Stimulated activated CD4-positive, alpha-beta T cell treated with anti-CD3 and anti-CD28 coated beads, Interleukin-1b, Interleukin-23, amount 100 ng/mL, for 1 hour (primary cell): ENCODE data around the gene TIGD2.

Experiments used
- DNase-seq, 2 donors: peaks; one replicate each; pipeline ENCODE4 v3.0.0-alpha.2; 2020; ENCODE audit warnings: low read depth in 2 of 2

The TIGD2 gene

GRCh38 chr4:89162496-89162895 is 51.2 kb downstream of the TIGD2 start:
- DNase-seq: no peak

GRCh38 chr4:89162987-89163386 is 51.7 kb downstream of the TIGD2 start:
- DNase-seq: no peak

- DNase-seq: no peak
Observed at GRCh38 chr4:89164400-89164799, 53.1 kb downstream of the TIGD2 start.
